Suprapubic skin (tissue), 4 donors: Measurements from ENCODE around the gene NRP1. TPM values are rescaled to one million over a fixed set of nuclear protein-coding genes. Genes with fewer than 3 reads are reported as not detected.
A peak's percentile ranks its signal among the peaks of the same experiment; 100 is the strongest.

Source experiments
- DNase-seq, 2 donors: peaks; one replicate each; pipeline ENCODE4 v3.0.0-alpha.2; 2019; ENCODE audit warnings: low spot score in 2 of 2
- H3K27ac ChIP-seq: fragments of 200-600 bp; sonication (generic); one replicate; pipeline ENCODE4 v1.5.1; 2019
- H3K27me3 ChIP-seq: fragments of 200-600 bp; sonication (generic); one replicate; pipeline ENCODE4 v1.5.1; 2019
- H3K36me3 ChIP-seq: fragments of 200-600 bp; sonication (generic); one replicate; pipeline ENCODE4 v1.5.1; 2019
- H3K4me1 ChIP-seq: fragments of 200-600 bp; sonication (generic); one replicate; pipeline ENCODE4 v1.5.1; 2019
- H3K4me3 ChIP-seq: fragments of 200-600 bp; sonication (generic); one replicate; pipeline ENCODE4 v1.5.1; 2019; ENCODE audit warnings: mild to moderate bottlenecking
- H3K9me3 ChIP-seq: fragments of 200-600 bp; sonication (generic); one replicate; pipeline ENCODE4 v1.5.1; 2019
- EP300 ChIP-seq: sonication (generic); formaldehyde crosslinking; IDR thresholded peaks from one replicate; pipeline ENCODE4 v1.6.1; 2017; ENCODE audit warnings: antibody characterized with exemption
- POLR2A ChIP-seq, 2 donors: fragments of 450-650 bp; IDR thresholded peaks; one replicate each; pipeline ENCODE4 v1.6.1; 2017; ENCODE audit warnings: antibody characterized with exemption in 2 of 2, mild to moderate bottlenecking in 2 of 2, moderate library complexity in 2 of 2
- POLR2AphosphoS5 ChIP-seq, 3 donors: sonication (generic); formaldehyde crosslinking; IDR thresholded peaks; one replicate each; pipeline ENCODE4 v1.6.1; 2017; ENCODE audit warnings: antibody characterized with exemption in 3 of 3
- WGBS: methylation state at CpG from one replicate; pipeline ENCODE4 v1.1.5; 2018; 5-methylcytosine and 5-hydroxymethylcytosine counted together
- total RNA-seq, 4 donors: library from RNA; depleted of rRNA; stranded (reverse); fragments of >200 nt; gene quantifications; one replicate each; pipeline ENCODE4 v1.1.0, GENCODE V29; 2016
- TF ChIP-seq, protein P1 (sequence below), 2 donors: fragments of 200-600 bp in 1 of 2; fragments of 450-650 bp in 1 of 2; sonication (generic) in 1 of 2; IDR thresholded peaks; one replicate each; pipeline ENCODE4 v1.5.1; 2016 to 2019; ENCODE audit warnings: antibody characterized with exemption in 2 of 2, mild to moderate bottlenecking in 1 of 2, moderate library complexity in 1 of 2

The NRP1 gene
- total RNA-seq, 4 donors from 2014 or later, result 9.5 to 23.7 (median 18.2) TPM

DNA sequence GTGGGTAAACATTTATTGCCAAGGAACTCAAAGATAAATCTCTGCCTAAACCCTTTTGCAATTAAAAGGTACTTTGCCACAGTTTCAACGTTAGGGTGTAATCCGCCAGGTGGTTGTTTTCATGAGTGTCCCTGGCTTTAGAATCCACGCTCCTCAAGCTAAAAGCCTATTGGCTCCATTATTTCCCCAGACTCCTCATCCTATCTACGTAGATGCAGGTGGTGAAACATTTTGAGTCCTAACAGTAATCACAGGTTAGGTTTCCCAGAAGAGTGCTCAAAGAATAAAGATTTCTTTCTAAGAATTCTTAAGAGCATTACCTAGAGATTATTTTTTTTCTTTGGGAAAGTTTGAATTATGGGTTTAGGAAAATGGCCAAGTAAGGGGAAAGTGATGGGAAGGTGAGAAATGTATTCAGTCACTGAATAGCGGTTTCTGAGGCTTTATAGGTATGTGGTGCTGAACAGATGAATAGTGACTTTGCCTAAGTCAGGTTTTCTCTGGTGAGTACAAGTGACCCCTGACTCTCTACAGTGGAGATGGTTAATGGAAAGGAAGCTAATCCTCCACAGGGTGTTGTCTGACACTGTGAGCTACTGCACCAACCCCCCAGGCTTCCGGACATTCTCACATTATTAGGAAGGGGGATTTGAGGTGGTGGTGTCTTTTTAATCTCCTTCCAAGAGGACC, 60.2 kb downstream of the NRP1 start:
- Histone ChIP-seq H3K27ac (peak overlapping the region; percentile 61), H3K36me3 (no peaks in the 10 kb centered on the region), H3K4me1 (peaks cover 39% of the 10 kb centered on the region), H3K4me3 (no peak overlapping the region), H3K9me3 (no peaks in the 10 kb centered on the region), H3K27me3 (no peaks in the 10 kb centered on the region)
- WGBS, result 50% methylated on average over 6 of the region's 6 CpGs
- TF ChIP-seq POLR2AphosphoS5 (IDR thresholded peaks at IDR 0.05), result no peak
- TF ChIP-seq, protein P1, sequence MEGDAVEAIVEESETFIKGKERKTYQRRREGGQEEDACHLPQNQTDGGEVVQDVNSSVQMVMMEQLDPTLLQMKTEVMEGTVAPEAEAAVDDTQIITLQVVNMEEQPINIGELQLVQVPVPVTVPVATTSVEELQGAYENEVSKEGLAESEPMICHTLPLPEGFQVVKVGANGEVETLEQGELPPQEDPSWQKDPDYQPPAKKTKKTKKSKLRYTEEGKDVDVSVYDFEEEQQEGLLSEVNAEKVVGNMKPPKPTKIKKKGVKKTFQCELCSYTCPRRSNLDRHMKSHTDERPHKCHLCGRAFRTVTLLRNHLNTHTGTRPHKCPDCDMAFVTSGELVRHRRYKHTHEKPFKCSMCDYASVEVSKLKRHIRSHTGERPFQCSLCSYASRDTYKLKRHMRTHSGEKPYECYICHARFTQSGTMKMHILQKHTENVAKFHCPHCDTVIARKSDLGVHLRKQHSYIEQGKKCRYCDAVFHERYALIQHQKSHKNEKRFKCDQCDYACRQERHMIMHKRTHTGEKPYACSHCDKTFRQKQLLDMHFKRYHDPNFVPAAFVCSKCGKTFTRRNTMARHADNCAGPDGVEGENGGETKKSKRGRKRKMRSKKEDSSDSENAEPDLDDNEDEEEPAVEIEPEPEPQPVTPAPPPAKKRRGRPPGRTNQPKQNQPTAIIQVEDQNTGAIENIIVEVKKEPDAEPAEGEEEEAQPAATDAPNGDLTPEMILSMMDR (IDR thresholded peaks at IDR 0.05), result no peak
- TF ChIP-seq EP300, result no peak
- no peak for TF ChIP-seq POLR2A (IDR thresholded peaks at IDR 0.05)
- DNase-seq, result no peak

DNA sequence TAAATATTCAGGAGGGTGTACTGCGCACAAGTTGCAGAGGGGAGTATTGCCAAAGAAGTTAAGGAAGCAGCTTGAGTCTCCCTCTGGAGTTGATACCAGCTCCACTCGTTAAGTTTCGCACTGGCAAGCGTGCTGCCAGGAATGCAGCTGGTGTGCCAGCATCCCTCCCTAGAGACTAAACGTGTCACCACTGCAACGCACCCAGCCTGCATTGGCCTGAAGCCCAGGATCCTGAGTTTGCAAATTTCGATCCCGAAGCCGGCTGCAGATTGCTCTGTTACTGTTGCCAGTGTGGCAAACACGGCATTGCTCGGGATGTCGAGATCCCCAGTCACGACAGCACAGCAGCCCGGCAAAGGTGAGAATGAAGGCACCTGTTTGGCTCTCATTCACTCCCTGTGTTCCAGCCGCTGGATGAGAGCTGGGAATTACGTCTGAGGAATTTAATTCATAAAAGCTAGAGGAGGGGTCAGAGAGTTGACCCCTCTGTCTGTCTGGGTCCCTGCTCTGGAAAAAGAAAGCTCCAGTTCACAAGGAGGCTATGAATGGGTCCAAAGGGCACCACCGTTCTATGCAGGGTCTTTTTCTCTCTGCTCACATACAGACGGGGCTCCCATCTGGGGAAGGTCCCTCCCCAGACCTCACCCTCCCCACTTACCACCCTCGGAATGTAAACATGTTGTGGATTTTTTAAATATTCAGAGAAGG, 61.0 kb downstream of the NRP1 start:
- Histone ChIP-seq H3K9me3 (no peaks in the 10 kb centered on the region), H3K36me3 (no peaks in the 10 kb centered on the region), H3K27me3 (no peaks in the 10 kb centered on the region), H3K4me1 (peaks cover 37% of the 10 kb centered on the region), H3K4me3 (peak overlapping the region; percentile 27), H3K27ac (peak overlapping the region; percentile 61)
- peak; percentile 83 to 92 for DNase-seq
- 8% methylated on average over 17 of the region's 19 CpGs for WGBS
- TF ChIP-seq, protein P1 (IDR thresholded peaks at IDR 0.05), result no peak
- TF ChIP-seq POLR2AphosphoS5 (IDR thresholded peaks at IDR 0.05), result peak in 2 of 3 donors; percentile 69 to 83

DNA sequence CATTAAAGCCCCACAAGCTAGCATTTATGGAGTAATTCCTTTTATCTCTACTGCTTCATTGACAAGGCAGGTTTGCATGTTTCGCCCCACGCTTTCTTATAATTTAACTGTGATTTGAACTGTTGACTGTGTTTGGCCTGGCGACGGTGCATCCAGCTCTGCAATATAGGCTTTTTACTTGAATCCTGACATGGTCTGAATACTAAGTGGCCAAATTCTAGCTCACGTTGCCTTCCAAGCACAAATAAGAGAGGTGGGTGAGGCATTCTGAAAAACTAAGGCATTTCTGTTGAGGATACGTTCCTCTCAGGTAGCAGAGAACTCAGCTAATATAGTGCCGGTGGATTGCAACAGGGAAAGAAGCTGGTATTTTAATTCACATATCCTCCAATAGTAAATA, 61.8 kb downstream of the NRP1 start:
- Histone ChIP-seq H3K4me3 (peak overlapping the region; percentile 27), H3K4me1 (peaks cover 37% of the 10 kb centered on the region), H3K9me3 (no peaks in the 10 kb centered on the region), H3K27me3 (no peaks in the 10 kb centered on the region), H3K27ac (peak overlapping the region; percentile 61), H3K36me3 (no peaks in the 10 kb centered on the region)
- no peak for DNase-seq
- no peak for TF ChIP-seq EP300
- TF ChIP-seq POLR2AphosphoS5 (IDR thresholded peaks at IDR 0.05), result no peak
- TF ChIP-seq, protein P1 (IDR thresholded peaks at IDR 0.05), result no peak
- no peak for TF ChIP-seq POLR2A (IDR thresholded peaks at IDR 0.05)
- 60% methylated on average over 7 of the region's 7 CpGs for WGBS

DNA sequence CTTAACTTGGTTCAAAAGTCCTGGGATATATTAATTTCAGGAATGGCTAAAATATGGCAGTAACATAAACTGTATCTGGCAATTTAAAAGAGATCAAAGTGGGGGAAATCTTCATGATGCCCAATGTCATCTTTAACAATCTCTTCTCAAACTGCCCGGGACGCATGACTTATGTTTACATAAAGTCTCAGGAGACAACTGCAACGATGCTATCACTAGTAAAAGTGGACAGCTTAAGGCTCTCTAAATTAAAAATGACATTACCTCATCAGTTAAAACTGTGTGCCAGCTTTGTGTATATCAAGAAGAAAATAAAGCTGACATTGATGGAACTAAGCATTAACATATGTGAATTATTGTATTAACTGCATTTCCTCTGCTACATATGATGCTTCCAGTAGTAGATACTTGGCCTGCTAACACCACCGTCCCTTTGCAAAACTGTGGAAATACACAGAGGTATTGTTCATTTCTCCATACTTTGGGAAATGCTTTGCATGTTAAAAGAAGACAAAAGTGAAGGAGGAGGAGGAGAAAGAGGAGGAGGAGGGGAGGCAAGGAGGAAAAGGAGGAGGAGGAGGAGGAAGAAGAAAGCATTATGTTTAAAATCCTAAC, 62.4 kb downstream of the NRP1 start:
- Histone ChIP-seq H3K4me3 (no peak overlapping the region), H3K9me3 (no peaks in the 10 kb centered on the region), H3K27ac (peak overlapping the region; percentile 61), H3K36me3 (no peaks in the 10 kb centered on the region), H3K4me1 (peaks cover 33% of the 10 kb centered on the region), H3K27me3 (no peaks in the 10 kb centered on the region)
- 56% methylated on average over 4 of the region's 4 CpGs for WGBS
- TF ChIP-seq POLR2A (IDR thresholded peaks at IDR 0.05), result no peak
- no peak for TF ChIP-seq POLR2AphosphoS5 (IDR thresholded peaks at IDR 0.05)
- TF ChIP-seq, protein P1 (IDR thresholded peaks at IDR 0.05), result no peak
- no peak for TF ChIP-seq EP300
- DNase-seq, result no peak

DNA sequence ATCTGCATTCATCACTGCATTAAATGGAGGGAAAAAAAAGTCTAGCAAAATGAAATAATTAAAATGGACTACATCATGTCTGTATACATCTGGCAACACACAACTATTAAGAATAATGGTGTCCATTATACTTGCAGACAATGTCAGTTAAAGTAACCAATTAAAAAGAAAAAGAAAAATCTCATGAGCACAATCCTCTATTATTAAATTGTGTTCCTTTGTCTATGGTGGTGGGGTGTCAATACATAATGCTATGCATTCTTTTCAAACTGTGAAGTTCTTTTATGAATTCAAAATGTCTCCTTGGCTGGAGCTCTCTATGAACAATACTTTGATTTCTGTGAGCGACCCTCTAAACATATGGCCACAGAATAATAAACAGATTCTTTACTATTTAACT, 63.5 kb downstream of the NRP1 start:
- WGBS, result 81% methylated on average over 1 of the region's 1 CpG
- no peak for DNase-seq
- no peak overlapping the region for H3K27ac ChIP-seq
- H3K9me3 ChIP-seq, result no peaks in the 10 kb centered on the region
- H3K27me3 ChIP-seq, result no peaks in the 10 kb centered on the region
- TF ChIP-seq EP300, result no peak
- H3K4me3 ChIP-seq, result no peak overlapping the region
- no peaks in the 10 kb centered on the region for H3K36me3 ChIP-seq
- H3K4me1 ChIP-seq, result peaks cover 22% of the 10 kb centered on the region
